BLaER1 (cell line): ENCODE data around the gene MRPL54.

Experiments used
- H3K27ac ChIP-seq: shearing (Covaris generic); formaldehyde crosslinking; 2 replicates; pipeline ENCODE4 v1.8.1; 2022
- H3K27me3 ChIP-seq: shearing (Covaris generic); formaldehyde crosslinking; 2 replicates; pipeline ENCODE4 v1.8.1; 2022
- H3K36me3 ChIP-seq: shearing (Covaris generic); formaldehyde crosslinking; 2 replicates; pipeline ENCODE4 v1.8.1; 2022
- H3K4me1 ChIP-seq: shearing (Covaris generic); formaldehyde crosslinking; 2 replicates; pipeline ENCODE4 v1.8.1; 2022
- H3K4me2 ChIP-seq: shearing (Covaris generic); formaldehyde crosslinking; 2 replicates; pipeline ENCODE4 v1.8.1; 2022
- H3K4me3 ChIP-seq: shearing (Covaris generic); formaldehyde crosslinking; 2 replicates; pipeline ENCODE4 v1.8.1; 2022
- H3K9ac ChIP-seq: shearing (Covaris generic); formaldehyde crosslinking; 2 replicates; pipeline ENCODE4 v1.8.1; 2022
- H3K9me3 ChIP-seq: shearing (Covaris generic); formaldehyde crosslinking; 2 replicates; pipeline ENCODE4 v1.8.1; 2022
- H4K20me1 ChIP-seq: shearing (Covaris generic); formaldehyde crosslinking; 2 replicates; pipeline ENCODE4 v1.8.1; 2022
- Cebpa-rat ChIP-seq: shearing (Covaris generic); IDR thresholded peaks from 2 replicates; pipeline ENCODE4 v1.8.1; 2022

The MRPL54 gene

GRCh38 chr19:3768748-3769099, 6.2 kb downstream of the MRPL54 start:
- H3K27ac ChIP-seq = no peak overlapping the region

GRCh38 chr19:3769494-3769893, 7.0 kb downstream of the MRPL54 start:
- Histone ChIP-seq H3K4me1 (no peaks in the 10 kb centered on the region), H3K4me2 (no peak overlapping the region), H3K4me3 (no peak overlapping the region), H3K9me3 (no peaks in the 10 kb centered on the region), H3K9ac (no peak overlapping the region), H3K27me3 (no peaks in the 10 kb centered on the region), H3K36me3 (peaks cover 55% of the 10 kb centered on the region), H4K20me1 (no peaks in the 10 kb centered on the region; the same call in 1 of the 2 replicates), H3K27ac (no peak overlapping the region)
- no peak for TF ChIP-seq Cebpa-rat

More at GRCh38 chr19:3768748-3769099, 6.2 kb downstream of the MRPL54 start:
- Histone ChIP-seq H3K36me3 (peaks cover 55% of the 10 kb centered on the region), H3K9ac (no peak overlapping the region), H3K9me3 (no peaks in the 10 kb centered on the region), H3K27me3 (no peaks in the 10 kb centered on the region), H4K20me1 (no peaks in the 10 kb centered on the region; the same call in 1 of the 2 replicates), H3K4me1 (peaks cover under 1% of the 10 kb centered on the region; the same call in 1 of the 2 replicates), H3K4me2 (no peak overlapping the region), H3K4me3 (no peak overlapping the region)
- no peak for TF ChIP-seq Cebpa-rat

- Histone ChIP-seq H3K9ac (no peak overlapping the region), H3K9me3 (no peaks in the 10 kb centered on the region), H3K4me3 (no peak overlapping the region), H3K4me2 (no peak overlapping the region), H3K4me1 (no peaks in the 10 kb centered on the region), H4K20me1 (no peaks in the 10 kb centered on the region; the same call in 1 of the 2 replicates), H3K27me3 (no peaks in the 10 kb centered on the region), H3K36me3 (peaks cover 50% of the 10 kb centered on the region), H3K27ac (no peak overlapping the region)
- no peak for TF ChIP-seq Cebpa-rat
Measured at GRCh38 chr19:3770136-3770999, 7.9 kb downstream of the MRPL54 start.

GRCh38 chr19:3771000-3771905, 8.8 kb downstream of the MRPL54 start:
- H3K27me3 ChIP-seq = no peaks in the 10 kb centered on the region
- no peak for TF ChIP-seq Cebpa-rat
- H3K36me3 ChIP-seq = peaks cover 41% of the 10 kb centered on the region
- H3K9me3 ChIP-seq = no peaks in the 10 kb centered on the region
- no peak overlapping the region for H3K9ac ChIP-seq
- H4K20me1 ChIP-seq = no peaks in the 10 kb centered on the region; the same call in 1 of the 2 replicates
- no peaks in the 10 kb centered on the region for H3K4me1 ChIP-seq
- H3K4me2 ChIP-seq = no peak overlapping the region
- no peak overlapping the region for H3K4me3 ChIP-seq
- H3K27ac ChIP-seq = no peak overlapping the region

GRCh38 chr19:3771906-3772455, 9.5 kb downstream of the MRPL54 start, which contains the start of gene RAX2:
TSS of gene RAX2 (minus strand) at chr19:3772228. CDS start at chr19:3771742, 486 bp downstream.
- Histone ChIP-seq H3K27me3 (no peaks in the 10 kb centered on the region), H3K4me1 (no peaks in the 10 kb centered on the region), H3K9ac (no peak within 1 kb of the TSS), H3K4me2 (no peak within 1 kb of the TSS), H3K27ac (no peak within 1 kb of the TSS), H3K4me3 (no peak within 1 kb of the TSS), H3K9me3 (no peaks in the 10 kb centered on the region), H3K36me3 (peaks cover 34% of the 10 kb centered on the region), H4K20me1 (no peaks in the 10 kb centered on the region; the same call in 1 of the 2 replicates)
- no peak for TF ChIP-seq Cebpa-rat

GRCh38 chr19:3773814-3774515, 11.5 kb downstream of the MRPL54 start:
- Histone ChIP-seq H3K4me2 (no peak overlapping the region), H3K9ac (no peak overlapping the region), H3K36me3 (peaks cover 16% of the 10 kb centered on the region; the same call in 1 of the 2 replicates), H3K4me3 (no peak overlapping the region), H3K27ac (no peak overlapping the region), H4K20me1 (no peaks in the 10 kb centered on the region; the same call in 1 of the 2 replicates), H3K27me3 (no peaks in the 10 kb centered on the region), H3K4me1 (no peaks in the 10 kb centered on the region), H3K9me3 (peaks cover 13% of the 10 kb centered on the region)
- no peak for TF ChIP-seq Cebpa-rat

- Histone ChIP-seq H3K4me2 (no peak overlapping the region), H3K9ac (no peak overlapping the region), H3K4me1 (no peaks in the 10 kb centered on the region), H3K4me3 (no peak overlapping the region), H3K36me3 (peaks cover 9% of the 10 kb centered on the region; the same call in 1 of the 2 replicates), H3K9me3 (peaks cover 13% of the 10 kb centered on the region), H3K27me3 (no peaks in the 10 kb centered on the region), H4K20me1 (no peaks in the 10 kb centered on the region; the same call in 1 of the 2 replicates), H3K27ac (no peak overlapping the region)
- TF ChIP-seq Cebpa-rat = no peak
Measured at GRCh38 chr19:3774621-3775373, 12.3 kb downstream of the MRPL54 start.

GRCh38 chr19:3775374-3775711, 12.9 kb downstream of the MRPL54 start:
- Histone ChIP-seq H3K4me2 (no peak overlapping the region), H3K9me3 (peaks cover 13% of the 10 kb centered on the region), H3K36me3 (peaks cover 4% of the 10 kb centered on the region; the same call in 1 of the 2 replicates), H4K20me1 (no peaks in the 10 kb centered on the region), H3K4me3 (no peak overlapping the region), H3K27me3 (no peaks in the 10 kb centered on the region), H3K9ac (no peak overlapping the region), H3K4me1 (no peaks in the 10 kb centered on the region), H3K27ac (no peak overlapping the region)
- TF ChIP-seq Cebpa-rat = no peak

- Histone ChIP-seq H3K27me3 (no peaks in the 10 kb centered on the region), H3K9ac (no peak overlapping the region), H4K20me1 (no peaks in the 10 kb centered on the region), H3K4me1 (no peaks in the 10 kb centered on the region), H3K9me3 (peaks cover 16% of the 10 kb centered on the region), H3K36me3 (no peaks in the 10 kb centered on the region), H3K27ac (no peak overlapping the region), H3K4me3 (no peak overlapping the region), H3K4me2 (no peak overlapping the region)
- no peak for TF ChIP-seq Cebpa-rat
Measured at GRCh38 chr19:3775831-3776230, 13.3 kb downstream of the MRPL54 start.
